ENCODE data around the gene CCR5AS.
"Not testable (repeated sequence)": the region's sequence is repeated elsewhere in the genome, so short reads cannot be mapped to it uniquely, and the experiment has no call there.

The CCR5AS gene

DNA sequence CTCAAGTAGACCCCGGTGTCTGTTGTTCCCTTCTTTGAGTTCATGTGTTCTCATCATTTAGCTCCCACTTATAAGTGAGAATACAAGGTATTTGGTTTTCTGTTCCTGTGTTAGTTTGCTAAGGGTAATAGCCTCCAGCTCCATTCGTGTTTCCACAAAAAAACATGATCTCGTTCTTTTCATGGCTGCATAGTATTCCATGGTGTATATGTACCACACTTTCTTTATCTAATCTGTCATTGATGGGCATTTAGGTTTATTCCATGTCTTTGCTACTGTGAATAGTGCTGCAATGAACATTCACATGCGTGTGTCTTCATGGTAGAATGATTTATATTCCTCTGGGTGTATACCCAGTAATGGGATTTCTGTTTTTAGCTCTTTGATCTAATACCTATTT is 4.0 kb downstream of the CCR5AS start:
- not testable (repeated sequence) for DNase-seq (ENCODE audit: low spot score)

DNA sequence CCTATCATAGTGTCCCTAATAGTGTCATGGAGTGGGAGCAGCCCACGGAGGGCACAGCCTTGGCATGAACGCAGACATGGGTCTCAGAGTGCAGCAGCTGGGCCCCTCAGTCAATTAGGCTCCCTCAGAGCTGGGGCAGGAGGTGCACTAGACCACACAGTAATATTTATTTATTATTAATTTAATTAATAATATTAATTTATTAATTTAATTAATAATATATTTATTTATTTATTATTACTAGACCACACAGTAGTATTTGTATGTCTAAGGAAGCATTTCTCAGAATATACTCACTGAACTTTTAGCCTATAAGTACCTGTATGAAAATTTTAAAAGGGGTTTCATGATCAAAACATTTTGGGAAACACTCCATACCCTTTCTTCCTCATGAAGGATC is 5.3 kb downstream of the CCR5AS start:
- DNase-seq (ENCODE audit: low spot score), result no peak

DNA sequence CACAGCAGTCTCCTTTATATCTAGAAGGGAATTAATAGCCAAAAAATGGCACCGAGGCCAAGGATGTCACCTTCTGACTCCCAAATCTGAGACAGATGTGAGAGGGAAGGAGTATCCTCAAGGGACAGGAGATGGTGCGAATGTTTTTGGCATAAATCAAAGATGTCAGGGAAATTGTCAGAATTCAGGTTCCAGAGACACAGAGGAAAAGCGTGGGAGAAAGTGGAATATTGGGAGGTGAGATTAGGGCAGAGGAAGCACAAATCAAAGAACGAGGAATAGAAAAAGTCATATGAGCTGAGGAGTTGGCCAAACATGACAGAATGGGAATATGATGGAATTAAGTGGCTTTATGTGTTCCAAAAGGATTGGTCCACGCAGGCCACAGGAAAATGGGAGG is 6.0 kb downstream of the CCR5AS start:
- DNase-seq (ENCODE audit: low spot score), result no peak

DNA sequence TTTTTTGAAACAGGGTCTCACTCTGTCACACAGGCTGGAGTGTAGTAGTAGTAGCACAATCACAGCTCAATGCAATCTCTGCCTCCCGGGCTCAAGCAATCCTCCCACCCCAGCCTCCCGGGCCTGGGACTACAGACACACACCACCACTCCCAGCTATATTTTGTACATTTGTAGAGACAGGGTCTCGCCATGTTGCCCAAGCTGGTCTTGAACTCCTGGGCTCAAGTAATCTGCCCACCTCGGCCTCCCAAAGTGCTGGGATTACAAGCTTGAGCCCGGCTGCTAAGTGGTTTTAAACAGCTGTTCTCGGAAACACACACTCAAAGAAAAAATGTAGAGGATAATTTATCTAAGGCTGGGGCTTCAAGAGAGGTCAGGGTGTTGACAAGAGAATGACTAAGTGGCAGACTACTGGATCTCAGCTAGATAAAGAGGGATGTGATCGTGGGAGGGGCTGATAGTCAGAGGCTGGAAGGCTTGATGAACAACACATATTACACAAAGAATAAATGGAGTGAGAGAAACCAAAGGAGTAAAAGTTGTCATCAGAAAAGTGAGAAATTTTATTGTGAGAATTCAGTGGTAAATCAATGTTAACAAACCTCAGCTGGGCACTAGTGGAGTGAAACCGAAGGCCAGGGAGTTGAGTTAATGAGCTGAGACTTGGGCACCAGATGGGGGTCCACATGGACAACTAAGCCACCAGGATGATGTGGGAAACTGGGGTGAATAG is 6.7 kb downstream of the CCR5AS start:
- no peak for DNase-seq (ENCODE audit: low spot score)

DNA sequence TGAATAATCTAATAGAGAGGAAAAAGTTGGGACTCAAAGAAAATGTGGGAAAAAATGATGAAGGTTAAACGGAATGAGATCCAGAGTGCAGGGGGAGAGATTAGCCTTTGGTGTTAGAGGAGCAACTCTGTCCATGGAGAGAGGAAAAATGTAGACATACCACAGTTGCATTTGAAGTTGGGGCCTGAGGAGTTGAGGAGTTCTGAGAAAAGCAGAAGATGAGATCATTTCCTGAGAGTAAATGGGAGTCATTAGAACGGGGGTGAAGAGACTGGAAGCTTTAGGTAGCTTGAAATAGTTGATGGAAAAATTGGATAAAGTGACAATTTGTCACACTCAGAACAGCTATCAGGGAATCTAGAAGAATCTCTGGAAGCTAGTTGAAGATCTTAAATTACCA is 7.3 kb downstream of the CCR5AS start:
- DNase-seq (ENCODE audit: low spot score), result no peak

DNA sequence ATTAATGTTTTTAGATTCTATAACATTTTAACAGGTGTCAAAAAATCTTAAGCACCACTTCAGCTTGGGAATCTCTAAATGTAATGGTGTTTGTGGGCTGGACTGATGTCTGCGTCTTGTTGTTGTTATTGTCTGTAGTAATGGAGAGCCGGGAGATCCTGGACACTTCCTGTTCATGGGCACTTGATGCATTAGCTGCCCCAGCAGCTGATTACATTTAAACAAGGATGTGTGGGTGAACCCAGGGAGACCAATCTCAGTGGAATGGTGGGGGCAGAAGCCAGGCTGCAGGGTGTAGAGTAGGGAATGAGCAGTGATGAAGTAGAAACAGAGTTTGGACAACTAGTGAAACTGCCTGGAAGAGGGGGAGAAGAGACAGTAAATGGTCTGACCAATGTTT is 7.8 kb downstream of the CCR5AS start:
- no peak for DNase-seq (ENCODE audit: low spot score)

DNA sequence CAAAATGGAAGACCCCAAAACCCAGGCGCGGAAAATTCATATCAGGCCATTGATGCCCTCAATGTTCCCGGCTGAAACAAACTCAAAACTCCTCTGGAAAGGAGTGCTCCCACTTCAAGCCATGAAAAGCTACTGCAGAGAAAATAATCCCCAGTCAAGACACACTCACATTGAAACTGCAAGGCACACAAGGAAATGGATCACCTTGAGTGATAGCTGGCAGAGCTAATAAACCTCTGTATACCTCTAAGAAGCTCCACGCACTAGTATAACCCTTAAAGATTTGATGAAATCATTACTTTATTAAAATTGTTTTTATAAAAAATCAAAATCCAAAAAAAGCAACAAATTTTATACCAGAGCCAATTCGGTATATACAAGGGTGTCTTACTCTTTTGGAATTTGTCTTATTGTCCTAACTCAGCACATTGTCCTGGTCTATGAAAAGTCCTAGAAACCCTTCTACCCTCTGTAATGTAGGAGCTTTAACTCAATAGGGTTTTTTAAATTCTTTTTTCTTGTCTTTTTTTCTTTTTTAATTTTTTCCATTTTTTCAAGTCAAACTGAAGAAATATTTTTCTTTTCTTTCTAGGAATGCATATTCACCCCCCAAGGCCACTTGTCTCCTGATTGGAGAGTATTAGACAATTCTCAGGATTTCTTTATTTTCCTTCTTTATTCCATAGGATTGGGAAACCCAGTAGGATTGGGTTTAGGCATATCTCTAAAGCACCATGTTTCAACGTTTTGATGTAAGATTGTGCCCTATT is 8.5 kb downstream of the CCR5AS start:
- no peak for DNase-seq (ENCODE audit: low spot score)

DNA sequence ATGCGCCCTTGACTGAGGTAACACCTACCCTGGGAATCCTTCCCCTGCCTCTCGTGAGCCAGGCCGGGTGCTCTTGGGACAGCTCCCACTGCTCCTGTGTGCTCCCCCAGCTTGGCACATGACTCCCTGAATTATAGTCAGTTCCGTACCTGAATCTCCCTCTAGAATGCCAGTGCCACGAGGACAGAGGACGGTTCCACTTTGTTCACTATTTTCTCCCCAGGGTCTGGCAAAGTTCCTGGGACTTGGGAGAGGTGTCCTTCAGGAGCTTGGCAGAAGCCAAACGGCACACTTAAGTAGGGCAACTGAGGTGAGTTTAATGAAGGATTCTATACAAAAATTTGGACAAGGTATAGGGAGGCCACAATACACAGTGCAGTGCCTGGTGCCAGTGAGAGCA is 9.8 kb downstream of the CCR5AS start:
- DNase-seq (ENCODE audit: low spot score), result no peak

DNA sequence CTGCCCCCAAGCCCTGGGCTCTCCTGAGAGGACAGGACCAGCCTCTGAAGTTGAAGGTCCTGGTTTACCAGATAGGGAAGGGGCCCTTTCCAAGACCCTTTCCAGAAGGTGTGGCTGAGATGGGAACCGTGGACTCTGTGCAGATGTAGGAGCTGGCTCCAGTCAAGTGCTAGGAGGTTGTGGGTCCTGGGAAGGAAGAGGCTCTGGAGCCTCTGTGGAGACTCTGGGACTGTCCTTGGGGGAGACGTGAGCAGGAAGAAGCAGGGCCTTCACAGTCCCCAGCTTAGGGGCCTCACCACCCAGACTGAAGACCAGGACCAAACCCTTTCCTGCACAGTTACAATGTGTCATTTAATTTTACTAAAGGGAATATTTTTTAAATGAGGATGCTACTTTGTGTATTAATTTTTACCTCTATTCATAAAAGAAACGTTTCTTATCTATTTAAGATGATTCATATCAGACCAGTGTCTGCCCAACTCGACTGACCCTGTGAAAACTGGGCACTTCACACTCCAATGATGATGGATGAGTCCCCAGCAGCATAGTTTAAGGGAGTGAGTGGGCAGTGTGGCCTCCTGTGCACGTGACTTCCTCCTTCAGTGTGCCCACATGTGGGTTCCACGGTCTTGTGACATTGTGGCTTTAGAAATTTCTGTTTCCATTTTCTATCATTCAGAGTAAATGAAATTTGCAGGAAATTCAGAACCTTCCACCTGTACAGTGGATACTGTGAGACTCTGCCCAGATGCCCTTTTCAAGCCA is 10.9 kb downstream of the CCR5AS start:
- no peak for DNase-seq (ENCODE audit: low spot score)

DNA sequence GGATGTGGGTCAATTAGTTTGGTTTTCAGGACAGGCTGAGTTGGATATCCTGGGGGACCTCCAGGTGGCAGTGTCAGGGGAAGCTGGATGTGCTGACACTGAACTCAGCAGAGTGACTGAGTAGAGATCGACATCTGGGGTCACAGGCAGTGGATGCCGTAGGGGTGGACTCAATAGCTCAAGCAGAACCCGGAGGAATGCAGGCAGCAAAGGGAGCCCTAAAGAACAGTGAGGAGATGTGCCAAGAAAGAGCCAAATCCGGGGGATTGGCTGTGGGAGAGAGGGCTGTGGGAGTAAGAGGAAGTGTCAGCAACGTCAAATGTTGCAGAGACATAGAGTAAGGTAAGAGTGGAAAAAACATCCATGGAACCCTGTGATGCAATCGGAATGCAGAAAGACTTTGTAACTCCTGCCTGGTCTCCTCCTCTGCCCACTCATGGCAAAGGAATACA is 11.6 kb downstream of the CCR5AS start:
- DNase-seq (ENCODE audit: low spot score), result no peak

DNA sequence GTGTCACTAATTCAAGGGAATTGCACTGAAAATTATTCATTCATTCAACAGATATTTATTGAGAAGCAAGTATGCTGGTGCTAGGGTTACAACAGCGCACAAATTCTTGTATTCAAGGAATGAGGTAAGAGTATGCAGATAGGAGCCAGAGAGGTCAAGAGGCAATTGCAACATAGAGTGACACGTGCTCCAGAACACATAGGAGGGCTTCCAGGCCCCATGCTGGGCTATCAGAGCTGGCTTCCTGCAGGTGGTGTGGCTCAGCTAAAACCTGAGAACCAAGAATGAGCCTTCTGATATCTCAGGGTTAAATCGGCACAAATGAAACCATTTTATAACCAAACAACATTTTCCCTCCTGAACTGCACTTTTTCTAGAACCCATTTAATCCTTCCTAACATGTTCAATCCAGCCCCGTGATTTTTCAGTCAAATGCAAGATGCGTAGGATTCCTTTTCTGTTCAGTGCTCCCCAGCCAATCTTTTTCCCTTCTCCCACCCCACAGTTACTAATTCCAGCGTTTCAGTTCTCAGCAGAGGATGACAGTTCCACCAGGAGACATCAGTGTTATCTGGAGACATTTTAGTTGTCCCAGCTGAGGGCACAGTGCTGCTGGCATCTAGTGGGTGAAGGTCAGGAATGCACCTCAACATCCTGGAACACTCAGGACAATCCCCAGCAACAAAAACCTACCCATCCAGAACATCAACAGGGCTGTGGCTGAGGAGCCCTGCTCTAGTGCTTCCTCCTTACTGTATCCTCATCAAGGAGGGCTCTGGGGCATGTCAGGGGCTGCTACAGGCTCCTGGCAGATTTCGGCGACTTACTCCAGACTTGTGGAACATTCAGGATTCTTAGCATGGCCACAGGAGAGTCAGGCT is 13.1 kb downstream of the CCR5AS start:
- DNase-seq (ENCODE audit: low spot score), result no peak

DNA sequence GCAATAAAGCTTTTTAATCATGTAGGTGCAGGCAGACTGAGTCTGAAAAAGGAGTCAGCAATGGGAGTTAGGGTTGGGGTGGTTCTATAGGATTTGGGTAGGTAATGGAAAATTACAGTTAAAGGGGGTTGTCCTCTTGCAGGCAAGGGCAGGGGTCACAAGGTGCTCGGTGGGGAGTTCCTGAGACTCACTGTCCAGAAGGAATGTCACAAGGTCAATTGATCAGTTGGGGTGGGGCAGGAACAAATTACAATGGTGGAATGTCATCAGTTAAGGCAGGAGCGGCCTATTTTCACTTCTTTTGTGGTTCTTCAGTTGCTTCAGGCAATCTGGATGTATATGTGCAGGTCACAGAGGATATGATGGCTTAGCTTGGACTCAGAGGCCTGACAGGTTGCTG is 13.9 kb downstream of the CCR5AS start:
- no peak for DNase-seq (ENCODE audit: low spot score)

DNA sequence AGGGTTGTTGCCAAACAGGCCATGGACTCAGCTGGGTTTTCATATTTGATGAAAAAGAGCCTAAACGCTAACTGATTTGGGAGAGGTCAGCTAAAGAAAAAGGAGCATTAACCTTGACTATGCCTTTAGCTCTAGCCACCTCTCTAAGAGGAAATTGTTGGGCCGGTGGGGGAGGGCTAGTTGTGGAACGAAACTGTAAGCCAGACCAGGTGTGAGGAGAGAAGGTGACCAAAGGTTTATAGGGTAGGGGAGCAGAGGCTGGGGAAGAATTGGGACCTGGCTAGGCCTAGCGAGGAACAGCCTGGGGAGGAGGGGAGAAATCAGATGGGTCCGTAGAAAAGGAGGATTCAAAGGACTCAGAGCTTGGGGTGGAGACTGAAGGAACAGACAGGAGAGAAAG is 15.3 kb downstream of the CCR5AS start:
- not testable (repeated sequence) for DNase-seq (ENCODE audit: low spot score)

DNA sequence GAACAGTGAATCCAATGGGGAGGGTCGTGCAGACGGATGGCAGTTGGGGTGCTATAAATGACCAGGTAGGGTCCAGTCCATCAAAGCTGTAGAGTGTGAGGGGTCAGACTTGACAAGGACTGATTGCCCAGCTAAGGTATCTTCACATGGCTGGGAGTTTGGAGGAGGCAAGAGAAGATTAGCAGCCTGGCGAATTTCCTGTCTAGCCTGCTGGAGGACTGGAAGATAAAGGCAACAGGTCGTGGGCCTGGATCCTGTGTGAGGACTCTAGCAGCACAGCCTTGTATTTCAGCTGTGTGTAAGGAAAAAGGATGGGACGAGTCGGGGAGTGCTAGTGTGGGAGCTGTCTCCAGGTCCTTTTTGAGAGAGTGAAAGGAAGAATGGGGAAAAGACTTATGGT is 17.6 kb downstream of the CCR5AS start:
- DNase-seq (ENCODE audit: low spot score), result no peak

DNA sequence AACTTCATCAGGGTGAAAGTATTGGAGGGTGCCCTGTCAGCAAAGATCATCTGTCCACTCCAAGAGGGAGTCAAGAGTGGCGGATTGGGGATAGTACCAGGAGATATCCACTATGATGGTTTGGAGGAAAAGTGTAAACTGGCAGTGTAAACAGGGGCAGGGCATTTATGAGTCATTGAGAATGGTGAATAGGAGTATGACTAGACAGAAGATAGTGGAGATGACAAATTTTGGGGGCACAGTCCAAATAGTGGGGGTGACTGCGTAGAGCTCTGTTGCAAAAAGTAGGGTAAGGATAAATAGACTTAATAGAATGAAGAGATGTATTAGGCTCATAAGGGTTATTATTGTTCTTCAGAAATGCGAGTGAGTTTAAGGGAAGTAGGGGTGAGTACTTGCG is 18.0 kb downstream of the CCR5AS start:
- DNase-seq (ENCODE audit: low spot score), result not testable (repeated sequence)

DNA sequence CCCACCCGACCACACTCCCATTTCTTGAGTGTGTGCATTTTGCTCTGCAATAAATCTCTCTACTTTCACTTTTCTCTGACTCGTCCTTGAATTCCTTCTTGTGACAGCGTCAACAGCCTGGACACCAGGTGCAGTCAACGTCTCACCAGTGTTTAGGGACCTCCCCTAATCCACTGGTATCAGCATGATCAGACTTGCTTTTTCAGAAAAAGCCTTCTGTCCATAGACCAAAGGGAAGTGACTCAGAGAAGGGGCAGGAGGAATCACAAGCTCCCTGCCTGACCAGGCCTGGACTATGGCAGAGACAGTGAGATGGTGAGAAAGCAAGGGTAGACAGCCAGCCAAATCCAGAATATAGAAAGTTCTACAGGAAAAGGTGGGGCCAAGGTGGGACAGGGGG is 20.7 kb downstream of the CCR5AS start:
- peak; percentile 81 for DNase-seq (ENCODE audit: low spot score)

DNA sequence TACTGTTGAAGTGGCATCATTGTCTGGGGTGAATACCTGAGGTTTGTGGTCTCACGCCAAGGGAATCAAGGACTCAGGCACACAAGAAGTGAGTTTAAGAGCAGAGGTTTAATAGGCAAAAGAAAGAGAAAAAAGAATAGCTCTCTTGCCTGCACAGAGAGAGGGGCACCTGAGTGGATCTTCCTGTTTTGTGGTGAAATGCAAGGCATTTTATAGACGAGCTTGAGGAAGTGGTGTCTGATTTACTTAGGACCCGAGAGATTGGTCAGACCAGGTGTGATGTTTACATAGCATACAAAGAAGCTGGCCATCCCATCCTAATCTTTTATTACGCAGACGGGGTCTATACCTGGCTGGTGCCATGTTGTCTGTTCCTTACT is 22.9 kb downstream of the CCR5AS start:
- DNase-seq (ENCODE audit: low spot score), result no peak

DNA sequence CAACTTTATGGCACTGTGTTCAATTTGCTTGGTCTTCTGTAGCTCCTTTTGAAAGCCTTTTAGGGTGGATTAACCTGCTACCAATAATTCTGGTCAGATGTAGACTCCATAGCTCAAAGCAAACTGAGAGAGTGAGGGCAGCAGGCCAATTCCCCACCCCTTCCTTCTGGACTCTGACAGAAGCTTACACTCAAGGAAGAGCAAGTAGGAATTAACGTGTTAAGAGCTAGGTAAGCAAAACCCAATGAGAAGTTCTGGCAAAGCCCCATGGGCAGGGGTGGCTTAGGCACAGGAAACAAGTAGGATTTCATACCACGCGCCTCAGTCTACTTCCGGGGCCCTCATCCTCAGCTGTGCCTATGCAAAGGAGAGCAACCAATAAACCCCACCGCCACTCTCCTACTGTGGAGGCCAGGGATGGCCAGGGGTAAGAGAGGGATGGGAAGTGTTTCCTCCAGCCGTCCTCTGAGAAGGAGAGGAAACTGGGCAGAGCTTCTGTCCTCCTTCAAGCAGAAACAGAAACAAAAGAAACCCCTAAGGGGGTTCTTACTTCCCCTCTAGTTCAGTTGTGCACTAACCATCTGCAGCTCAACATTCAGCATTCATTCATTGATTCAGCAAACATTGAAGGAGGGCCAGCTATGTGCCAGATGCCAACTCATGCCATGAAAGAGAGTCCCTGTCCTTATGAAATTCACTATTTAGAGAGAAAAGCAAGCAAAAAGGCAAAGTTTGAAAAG is 23.5 kb downstream of the CCR5AS start:
- no peak for DNase-seq (ENCODE audit: low spot score)

DNA sequence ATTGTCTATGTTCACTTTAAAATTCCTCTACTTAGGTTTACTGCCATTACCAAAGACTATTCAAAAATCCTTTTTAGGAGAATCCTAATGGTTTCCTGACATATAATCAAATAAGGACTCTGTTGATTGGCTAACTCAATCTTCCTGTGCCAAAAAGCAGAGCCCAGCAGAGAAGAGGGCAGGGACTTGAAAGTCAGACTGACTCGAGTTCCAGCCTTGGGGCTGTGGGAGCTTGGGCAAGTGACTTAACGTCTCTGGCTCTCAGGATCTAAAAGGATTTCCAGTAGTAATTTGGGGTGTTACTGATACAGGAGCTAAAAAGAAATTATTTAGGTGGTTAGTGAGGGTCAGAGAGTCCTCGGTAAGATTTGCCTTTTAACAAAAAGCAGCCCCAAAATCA is 25.2 kb downstream of the CCR5AS start:
- DNase-seq (ENCODE audit: low spot score), result no peak

DNA sequence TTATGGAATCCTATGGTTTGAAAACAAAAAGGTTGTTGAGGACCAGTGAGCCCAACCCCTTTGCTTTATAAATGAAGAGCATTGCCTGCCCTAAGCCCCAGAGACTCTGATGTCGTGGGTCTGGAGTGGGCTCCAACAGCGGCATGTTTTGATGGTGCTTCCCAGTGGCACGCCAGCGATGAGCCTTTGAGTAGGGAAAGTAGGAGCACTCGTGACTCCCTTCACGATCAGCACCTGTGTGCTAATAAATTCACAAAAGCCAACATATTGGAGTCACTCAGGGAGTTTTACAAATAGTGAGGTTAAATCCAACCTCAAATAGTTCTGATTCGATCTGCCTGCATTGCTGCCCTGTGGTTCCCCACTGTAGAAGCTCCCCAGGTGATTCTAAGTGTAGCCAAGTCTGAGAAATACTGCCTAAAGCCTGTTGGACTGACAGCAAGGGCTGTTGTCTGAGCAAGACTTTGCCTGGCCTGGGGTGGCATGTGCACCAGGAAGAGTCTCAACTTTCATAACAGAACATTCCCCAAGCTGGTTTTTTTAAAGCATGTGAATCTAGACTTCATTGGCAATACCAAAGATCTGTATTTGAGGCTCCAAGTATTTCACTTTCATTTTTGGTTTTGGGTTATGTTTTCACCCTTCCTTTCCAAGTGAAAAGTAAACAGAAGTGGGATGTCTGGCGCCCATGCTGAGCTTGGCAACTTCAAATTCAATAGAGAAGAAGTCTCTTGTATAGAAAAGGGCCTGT is 26.2 kb downstream of the CCR5AS start:
- DNase-seq (ENCODE audit: low spot score), result no peak
